HCT116 (cell line): ENCODE data around the gene ABCG5. TPM values are rescaled to one million over a fixed set of nuclear protein-coding genes. Genes with fewer than 3 reads are reported as not detected.

Experiments
- ATAC-seq: fragments of 200-7000 bp; cut with Tn5 transposase; 2 replicates; pipeline ENCODE4 v1.9.1; 2020; ENCODE audit warnings: mild to moderate bottlenecking, moderate library complexity
- BruUV-seq: library from RNA; stranded (reverse); fragments of 400-500 nt; replicated peaks from 2 replicates; lab custom pipeline; 2021; lab: Mats Ljungman, UMichigan
- CTCF ChIA-PET: fragments of 300-600 bp; sonication (Branson Sonifier 250); formaldehyde crosslinking; loops from one replicate; lab custom pipeline; 2021; ENCODE audit warnings: antibody characterized with exemption; lab: Charles Lee
- POLR2A ChIA-PET: fragments of 300-600, 350-600 bp; sonication (Branson Sonifier 250); formaldehyde crosslinking; loops from one replicate; lab custom pipeline; 2021; ENCODE audit warnings: antibody characterized with exemption; lab: Charles Lee
- RAD21 ChIA-PET, 2 experiments: fragments of 300-600 bp; sonication (Branson Sonifier 250); formaldehyde crosslinking; loops; one replicate each; lab custom pipeline; 2023; ENCODE audit warnings: low total read pairs in 2 of 2; ENCODE audit not compliant: uncharacterized antibody in 2 of 2, unreplicated experiment in 2 of 2, low non-redundant PET in 1 of 2; lab: Charles Lee
- DNase-seq: peaks from one replicate; pipeline ENCODE4 v3.0.0-alpha.2; 2010; ENCODE audit warnings: low read depth, low spot score
- H2AFZ ChIP-seq: fragments of 200-600 bp; shearing (Covaris generic), sonication (generic); 2 replicates; pipeline ENCODE4 v1.6.1; 2017; ENCODE audit warnings: low read depth, mixed run types, mixed read lengths, antibody characterized with exemption, low read length; ENCODE audit not compliant: poor library complexity, severe bottlenecking
- H3K27ac ChIP-seq: 2 replicates; pipeline ENCODE4 v1.5.1; 2012; ENCODE audit warnings: low read depth, low read length
- H3K27me3 ChIP-seq: fragments of 200-600 bp; sonication (generic); 2 replicates; pipeline ENCODE4 v1.6.1; 2016; ENCODE audit warnings: mixed run types, low read length, mixed read lengths; ENCODE audit not compliant: insufficient read depth
- H3K36me3 ChIP-seq, 2 experiments: fragments of 200-500 bp in 1 of 2; fragments of 200-600 bp in 1 of 2; sonication (Bioruptor generic) in 1 of 2; sonication (generic) in 1 of 2; 2 replicates each; pipeline versions ENCODE4 v1.5.1 to v1.6.1; 2014 to 2016; ENCODE audit warnings: low read length in 2 of 2, inconsistent platforms in 1 of 2, mixed read lengths in 1 of 2, mixed run types in 1 of 2; ENCODE audit not compliant: insufficient read depth in 2 of 2, control insufficient read depth in 1 of 2
- H3K4me1 ChIP-seq, 2 experiments: fragments of 200-600 bp in 1 of 2; sonication (generic) in 1 of 2; 2 replicates each; pipeline versions ENCODE4 v1.5.1 to v1.6.1; 2012 to 2017; ENCODE audit warnings: low read length in 2 of 2, inconsistent platforms in 1 of 2, mild to moderate bottlenecking in 1 of 2, mixed read lengths in 1 of 2, mixed run types in 1 of 2, moderate library complexity in 1 of 2; ENCODE audit not compliant: insufficient read depth in 2 of 2, control insufficient read depth in 1 of 2
- H3K4me2 ChIP-seq: fragments of 200-600 bp; sonication (generic); 2 replicates; pipeline ENCODE4 v1.6.1; 2017; ENCODE audit warnings: mixed run types, low read length, mixed read lengths
- H3K4me3 ChIP-seq, 2 experiments: fragments of 200-600 bp in 1 of 2; sonication (generic) in 1 of 2; replicated peaks in 1 of 2; 2 replicates each; pipeline ENCODE4 v1.5.1; 2011 to 2016; ENCODE audit warnings: low read length in 2 of 2, control low read depth in 1 of 2, low read depth in 1 of 2, mild to moderate bottlenecking in 1 of 2, mixed read lengths in 1 of 2, mixed run types in 1 of 2
- H3K79me2 ChIP-seq: fragments of 200-600 bp; sonication (generic); 2 replicates; pipeline ENCODE4 v1.6.1; 2017; ENCODE audit warnings: mild to moderate bottlenecking, mixed run types, low read length, moderate library complexity, mixed read lengths; ENCODE audit not compliant: insufficient read depth
- H3K9ac ChIP-seq: fragments of 200-600 bp; sonication (generic); 2 replicates; pipeline ENCODE4 v1.6.1; 2016; ENCODE audit warnings: low read length, mixed read lengths
- H3K9me2 ChIP-seq: fragments of 200-600 bp; sonication (generic), shearing (Covaris generic); 2 replicates; pipeline ENCODE4 v1.6.1; 2017; ENCODE audit warnings: mixed run types, mild to moderate bottlenecking, moderate library complexity; ENCODE audit not compliant: insufficient read depth
- H3K9me3 ChIP-seq, 2 experiments: fragments of 200-500 bp in 1 of 2; fragments of 200-600 bp in 1 of 2; sonication (Bioruptor generic) in 1 of 2; sonication (generic) in 1 of 2; 2 replicates each; pipeline ENCODE4 v1.6.1; 2014 to 2017; ENCODE audit warnings: low read length in 2 of 2, mixed read lengths in 2 of 2, inconsistent platforms in 1 of 2, low read depth in 1 of 2, mild to moderate bottlenecking in 1 of 2, mixed run types in 1 of 2, moderate library complexity in 1 of 2; ENCODE audit not compliant: control insufficient read depth in 1 of 2, insufficient read depth in 1 of 2
- H4K20me1 ChIP-seq: fragments of 200-600 bp; sonication (generic), shearing (Covaris generic); 2 replicates; pipeline ENCODE4 v1.6.1; 2017; ENCODE audit warnings: mixed run types, mild to moderate bottlenecking, moderate library complexity; ENCODE audit not compliant: insufficient read depth
- CEBPB ChIP-seq: IDR thresholded peaks from 2 replicates; pipeline ENCODE4 v1.6.1; 2012; ENCODE audit warnings: low read depth
- ELF1 ChIP-seq: IDR thresholded peaks from 2 replicates; pipeline ENCODE4 v1.6.1; 2012; ENCODE audit warnings: low read depth, borderline replicate concordance
- EZH2 ChIP-seq: fragments of 200-600 bp; sonication (generic); IDR thresholded peaks from 2 replicates; pipeline ENCODE4 v1.6.1; 2017; ENCODE audit warnings: antibody characterized with exemption, mixed run types
- FOSL1 ChIP-seq: IDR thresholded peaks from 2 replicates; pipeline ENCODE4 v1.6.1; 2012; ENCODE audit warnings: low read depth
- YY1 ChIP-seq: IDR thresholded peaks from 2 replicates; pipeline ENCODE4 v1.6.1; 2011; ENCODE audit warnings: low read length, low read depth, moderate library complexity, mild to moderate bottlenecking; ENCODE audit not compliant: insufficient replicate concordance; ENCODE audit errors: extremely low read depth
- ZFX ChIP-seq: fragments of 450-650 bp; IDR thresholded peaks from 2 replicates; pipeline ENCODE4 v1.6.1; 2017
- intact Hi-C: fragments of 100-400 bp; cut with micrococcal nuclease; formaldehyde crosslinking; loops from 2 replicates; pipeline ENCODE4 v1.10.0; 2022
- total RNA-seq: library from RNA; stranded (reverse); gene quantifications from one replicate; pipeline ENCODE4 v1.2.1, GENCODE V29; 2021; ENCODE audit not compliant: unreplicated experiment
- TF ChIP-seq, protein P1 (sequence below): IDR thresholded peaks from 2 replicates; pipeline ENCODE4 v1.6.1; 2011; ENCODE audit warnings: mild to moderate bottlenecking, low read length, moderate library complexity; ENCODE audit not compliant: insufficient replicate concordance; ENCODE audit errors: extremely low read depth

The ABCG5 gene
- total RNA-seq, 1 experiment from 2014 or later = not detected

DNA sequence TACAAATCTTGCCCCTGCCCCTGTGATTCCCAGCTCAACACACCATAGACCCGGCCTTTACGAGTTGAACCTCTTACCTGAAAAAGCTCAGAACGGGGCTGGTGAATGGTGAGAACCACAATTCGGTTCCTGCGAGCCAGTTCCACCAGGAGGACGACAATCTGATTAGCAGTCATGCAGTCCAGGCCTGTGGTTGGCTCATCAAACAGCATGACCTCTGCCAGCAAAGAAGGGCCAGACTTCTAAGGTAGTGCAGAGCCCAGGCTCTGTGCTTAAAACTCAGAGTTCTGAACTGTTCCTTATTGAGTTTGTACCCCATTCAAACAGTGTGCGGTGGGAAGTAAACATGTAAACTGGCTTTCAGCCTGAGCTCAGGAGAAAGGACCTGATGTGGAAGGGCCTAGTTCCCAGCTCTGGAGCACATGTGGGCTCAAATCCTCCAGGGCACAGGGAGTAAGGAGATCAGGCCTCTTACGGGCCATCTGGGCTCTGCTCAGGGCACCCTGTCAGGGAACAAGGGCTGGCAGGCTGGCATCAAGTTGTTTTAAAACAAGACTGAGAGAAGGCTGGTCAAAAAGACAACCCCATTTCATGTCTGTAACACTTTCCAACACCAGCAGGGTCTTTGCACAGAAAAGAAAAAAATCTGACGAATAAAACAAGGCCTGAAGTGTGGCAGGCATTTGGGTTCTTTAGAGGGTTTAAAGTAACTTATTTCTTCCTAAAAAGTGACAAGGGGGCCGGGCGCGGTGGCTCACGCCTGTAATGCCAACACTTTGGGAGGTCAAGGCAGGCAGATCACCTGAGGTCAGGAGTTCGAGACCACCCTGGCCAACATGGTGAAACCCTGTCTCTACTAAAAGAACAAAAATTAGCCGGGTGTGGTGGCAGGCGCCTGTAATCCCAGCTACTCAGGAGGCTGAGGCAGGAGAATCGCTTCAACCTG is 12.1 kb downstream of the ABCG5 start:
- ChIA-PET CTCF (no interaction called here), POLR2A (no interaction called here)

DNA sequence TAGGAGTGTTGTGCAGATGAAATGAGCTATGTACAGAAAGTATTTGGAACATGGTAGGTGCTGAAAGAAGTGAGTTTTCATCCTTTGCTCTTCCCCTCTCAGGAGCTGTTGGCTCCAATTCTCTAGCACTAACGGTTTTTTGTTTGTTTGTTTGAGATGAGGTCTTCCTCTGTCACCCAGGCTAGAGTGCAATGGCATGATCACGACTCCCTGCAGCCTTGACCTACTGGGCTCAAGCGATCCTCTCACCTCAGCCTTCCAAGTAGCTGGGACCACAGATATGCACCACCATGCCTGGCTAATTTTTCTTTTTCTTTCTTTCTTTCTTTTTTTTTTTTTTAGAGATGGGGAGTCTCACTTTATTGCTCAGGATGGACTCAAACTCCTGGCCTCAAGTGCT is 12.8 kb downstream of the ABCG5 start:
- H3K9me3 ChIP-seq = no peaks in the 10 kb centered on the region
- no peak overlapping the region for H3K27ac ChIP-seq
- TF ChIP-seq ELF1 (no peak), FOSL1 (no peak)
- ATAC-seq = no peak
- no peak for DNase-seq
- H3K4me1 ChIP-seq = no peaks in the 10 kb centered on the region
- H3K9me2 ChIP-seq = no peaks in the 10 kb centered on the region
- no peak overlapping the region for H3K9ac ChIP-seq
- intact Hi-C loops = no loop called here
- H4K20me1 ChIP-seq = no peaks in the 10 kb centered on the region
- H3K27me3 ChIP-seq = peaks cover 23% of the 10 kb centered on the region; the same call in 1 of the 2 replicates
- POLR2A ChIA-PET = no interaction called here
- H3K79me2 ChIP-seq = no peaks in the 10 kb centered on the region
- CTCF ChIA-PET = no interaction called here
- H3K4me2 ChIP-seq = no peak overlapping the region
- RAD21 ChIA-PET = no interaction called here
- BruUV-seq = no TSS peak
- H3K36me3 ChIP-seq = no peaks in the 10 kb centered on the region
- no peak overlapping the region for H2AFZ ChIP-seq
- H3K4me3 ChIP-seq = no peak overlapping the region

More for the DNA sequence above, 12.1 kb downstream of the ABCG5 start:
- intact Hi-C loops = no loop called here
- H3K9ac ChIP-seq = no peak overlapping the region
- RAD21 ChIA-PET = no interaction called here
- H3K79me2 ChIP-seq = no peaks in the 10 kb centered on the region
- no peak for DNase-seq
- no peak overlapping the region for H3K4me2 ChIP-seq
- H4K20me1 ChIP-seq = no peaks in the 10 kb centered on the region
- no peak overlapping the region for H3K4me3 ChIP-seq
- no peaks in the 10 kb centered on the region for H3K9me2 ChIP-seq
- H3K9me3 ChIP-seq = no peaks in the 10 kb centered on the region
- H2AFZ ChIP-seq = no peak overlapping the region
- peaks cover 21% of the 10 kb centered on the region; the same call in 1 of the 2 replicates for H3K27me3 ChIP-seq
- no peaks in the 10 kb centered on the region for H3K4me1 ChIP-seq
- no peak overlapping the region for H3K27ac ChIP-seq
- BruUV-seq = no TSS peak
- H3K36me3 ChIP-seq = no peaks in the 10 kb centered on the region
- TF ChIP-seq CEBPB (no peak), FOSL1 (no peak), ZFX (no peak), YY1 (no peak), EZH2 (no peak)
- TF ChIP-seq, protein P1, sequence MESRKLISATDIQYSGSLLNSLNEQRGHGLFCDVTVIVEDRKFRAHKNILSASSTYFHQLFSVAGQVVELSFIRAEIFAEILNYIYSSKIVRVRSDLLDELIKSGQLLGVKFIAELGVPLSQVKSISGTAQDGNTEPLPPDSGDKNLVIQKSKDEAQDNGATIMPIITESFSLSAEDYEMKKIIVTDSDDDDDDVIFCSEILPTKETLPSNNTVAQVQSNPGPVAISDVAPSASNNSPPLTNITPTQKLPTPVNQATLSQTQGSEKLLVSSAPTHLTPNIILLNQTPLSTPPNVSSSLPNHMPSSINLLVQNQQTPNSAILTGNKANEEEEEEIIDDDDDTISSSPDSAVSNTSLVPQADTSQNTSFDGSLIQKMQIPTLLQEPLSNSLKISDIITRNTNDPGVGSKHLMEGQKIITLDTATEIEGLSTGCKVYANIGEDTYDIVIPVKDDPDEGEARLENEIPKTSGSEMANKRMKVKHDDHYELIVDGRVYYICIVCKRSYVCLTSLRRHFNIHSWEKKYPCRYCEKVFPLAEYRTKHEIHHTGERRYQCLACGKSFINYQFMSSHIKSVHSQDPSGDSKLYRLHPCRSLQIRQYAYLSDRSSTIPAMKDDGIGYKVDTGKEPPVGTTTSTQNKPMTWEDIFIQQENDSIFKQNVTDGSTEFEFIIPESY = no peak
- ATAC-seq = no peak
